ENCODE results near the gene SLC25A51. TPM values are rescaled to one million over a fixed set of nuclear protein-coding genes. Genes with fewer than 3 reads are reported as not detected.
"Not testable (repeated sequence)": the region's sequence is repeated elsewhere in the genome, so short reads cannot be mapped to it uniquely, and the experiment has no call there.

SLC25A51 gene
- total and polyA plus RNA-seq, 4 donors = 3.8 to 24.4 (median 9.1) TPM

- TF ChIP-seq REST (IDR thresholded peaks at IDR 0.05) (no peak), RXRA (IDR thresholded peaks at IDR 0.05) (no peak), JUND (IDR thresholded peaks at IDR 0.05) (no peak), EGR1 (IDR thresholded peaks at IDR 0.05; ENCODE audit: low read depth in 2 of 2) (no peak), FOXA1 (IDR thresholded peaks at IDR 0.05) (no peak), RAD21 (IDR thresholded peaks at IDR 0.05) (no peak), ZBTB33 (IDR thresholded peaks at IDR 0.05) (no peak), NR2F2 (IDR thresholded peaks at IDR 0.05) (no peak), MAX (IDR thresholded peaks at IDR 0.05) (no peak), ATF3 (IDR thresholded peaks at IDR 0.05) (no peak), TAF1 (conservative IDR thresholded peaks at IDR 0.05) (no peak), FOXA2 (IDR thresholded peaks at IDR 0.05) (no peak)
- Histone ChIP-seq H3K4me3 (ENCODE audit: low read depth in 1 of 3, low read length in 3 of 3) (no peak overlapping the region), H3K36me3 (ENCODE audit: control insufficient read depth in 4 of 4, insufficient read depth in 3 of 4, low read depth in 1 of 4, low read length in 3 of 4) (no peaks in the 10 kb centered on the region), H3K9me3 (ENCODE audit: control insufficient read depth in 4 of 4, low read length in 3 of 4) (no peaks in the 10 kb centered on the region), H3K27ac (ENCODE audit: low read depth in 1 of 2, low read length in 2 of 2) (no peak overlapping the region), H3K27me3 (ENCODE audit: control insufficient read depth in 4 of 4, insufficient read depth in 4 of 4, low read length in 3 of 4) (no peaks in the 10 kb centered on the region), H3K4me1 (ENCODE audit: control insufficient read depth in 4 of 4, insufficient read depth in 4 of 4, low read length in 3 of 4) (peaks cover 5 to 12% (median 8%) of the 10 kb centered on the region in 4 donors), H3K9ac (ENCODE audit: low read depth in 1 of 2, low read length in 2 of 2) (no peak overlapping the region)
- 96% methylated on average over 4 of the region's 4 CpGs for WGBS
- DNase-seq (ENCODE audit: low spot score) = no peak
Measured at GRCh38 chr9:37910271-37910670, 6.3 kb upstream of the SLC25A51 start.

- not testable (repeated sequence) for H3K27ac ChIP-seq (ENCODE audit: low read depth in 1 of 2, low read length in 2 of 2); H3K4me3 ChIP-seq (ENCODE audit: low read depth in 1 of 3, low read length in 3 of 3); H3K27me3 ChIP-seq (ENCODE audit: control insufficient read depth in 4 of 4, insufficient read depth in 4 of 4, low read length in 3 of 4); H3K9ac ChIP-seq (ENCODE audit: low read depth in 1 of 2, low read length in 2 of 2); H3K36me3 ChIP-seq (ENCODE audit: control insufficient read depth in 4 of 4, insufficient read depth in 3 of 4, low read depth in 1 of 4, low read length in 3 of 4); H3K9me3 ChIP-seq (ENCODE audit: control insufficient read depth in 4 of 4, low read length in 3 of 4); DNase-seq (ENCODE audit: low spot score)
- WGBS = 86% methylated on average over 5 of the region's 5 CpGs
- peaks cover 5 to 14% (median 9%) of the 10 kb centered on the region in 4 donors for H3K4me1 ChIP-seq (ENCODE audit: control insufficient read depth in 4 of 4, insufficient read depth in 4 of 4, low read length in 3 of 4)
Measured at GRCh38 chr9:37909836-37910235, 5.9 kb upstream of the SLC25A51 start.

GRCh38 chr9:37909326-37909725 is 5.4 kb upstream of the SLC25A51 start:
- DNase-seq (ENCODE audit: low spot score) = no peak
- WGBS = 93% methylated on average over 3 of the region's 3 CpGs
- Histone ChIP-seq H3K27me3 (ENCODE audit: control insufficient read depth in 4 of 4, insufficient read depth in 4 of 4, low read length in 3 of 4) (no peaks in the 10 kb centered on the region), H3K9ac (ENCODE audit: low read depth in 1 of 2, low read length in 2 of 2) (no peak overlapping the region), H3K4me3 (ENCODE audit: low read depth in 1 of 3, low read length in 3 of 3) (no peak overlapping the region), H3K27ac (ENCODE audit: low read depth in 1 of 2, low read length in 2 of 2) (peak overlapping the region in 1 of 2 donors; percentile 26), H3K9me3 (ENCODE audit: control insufficient read depth in 4 of 4, low read length in 3 of 4) (no peaks in the 10 kb centered on the region), H3K36me3 (ENCODE audit: control insufficient read depth in 4 of 4, insufficient read depth in 3 of 4, low read depth in 1 of 4, low read length in 3 of 4) (no peaks in the 10 kb centered on the region), H3K4me1 (ENCODE audit: control insufficient read depth in 4 of 4, insufficient read depth in 4 of 4, low read length in 3 of 4) (peaks cover 5 to 17% (median 11%) of the 10 kb centered on the region in 4 donors)
- TF ChIP-seq, protein P1, sequence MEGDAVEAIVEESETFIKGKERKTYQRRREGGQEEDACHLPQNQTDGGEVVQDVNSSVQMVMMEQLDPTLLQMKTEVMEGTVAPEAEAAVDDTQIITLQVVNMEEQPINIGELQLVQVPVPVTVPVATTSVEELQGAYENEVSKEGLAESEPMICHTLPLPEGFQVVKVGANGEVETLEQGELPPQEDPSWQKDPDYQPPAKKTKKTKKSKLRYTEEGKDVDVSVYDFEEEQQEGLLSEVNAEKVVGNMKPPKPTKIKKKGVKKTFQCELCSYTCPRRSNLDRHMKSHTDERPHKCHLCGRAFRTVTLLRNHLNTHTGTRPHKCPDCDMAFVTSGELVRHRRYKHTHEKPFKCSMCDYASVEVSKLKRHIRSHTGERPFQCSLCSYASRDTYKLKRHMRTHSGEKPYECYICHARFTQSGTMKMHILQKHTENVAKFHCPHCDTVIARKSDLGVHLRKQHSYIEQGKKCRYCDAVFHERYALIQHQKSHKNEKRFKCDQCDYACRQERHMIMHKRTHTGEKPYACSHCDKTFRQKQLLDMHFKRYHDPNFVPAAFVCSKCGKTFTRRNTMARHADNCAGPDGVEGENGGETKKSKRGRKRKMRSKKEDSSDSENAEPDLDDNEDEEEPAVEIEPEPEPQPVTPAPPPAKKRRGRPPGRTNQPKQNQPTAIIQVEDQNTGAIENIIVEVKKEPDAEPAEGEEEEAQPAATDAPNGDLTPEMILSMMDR (IDR thresholded peaks at IDR 0.05; ENCODE audit: low read depth, low read length, missing input control) = no peak
- no peak for TF ChIP-seq REST (IDR thresholded peaks at IDR 0.05)
- no peak for TF ChIP-seq JUND (IDR thresholded peaks at IDR 0.05)
- no peak for TF ChIP-seq SP1 (IDR thresholded peaks at IDR 0.05)
- no peak for TF ChIP-seq TAF1 (conservative IDR thresholded peaks at IDR 0.05)
- no peak for TF ChIP-seq FOXA1 (IDR thresholded peaks at IDR 0.05)
- no peak for TF ChIP-seq FOXA2 (IDR thresholded peaks at IDR 0.05)
- TF ChIP-seq RXRA (IDR thresholded peaks at IDR 0.05) = no peak
- no peak for TF ChIP-seq EGR1 (IDR thresholded peaks at IDR 0.05; ENCODE audit: low read depth in 2 of 2)
- TF ChIP-seq ATF3 (IDR thresholded peaks at IDR 0.05) = no peak
- no peak for TF ChIP-seq NR2F2 (IDR thresholded peaks at IDR 0.05)
- no peak for TF ChIP-seq HNF4A (conservative IDR thresholded peaks at IDR 0.05)
